ENCODE results near the gene NR1H3. TPM values are rescaled to one million over a fixed set of nuclear protein-coding genes. Genes with fewer than 3 reads are reported as not detected.

Gene NR1H3
- total RNA-seq, 1 experiment from 2014 or later: 7.9 TPM

DNA sequence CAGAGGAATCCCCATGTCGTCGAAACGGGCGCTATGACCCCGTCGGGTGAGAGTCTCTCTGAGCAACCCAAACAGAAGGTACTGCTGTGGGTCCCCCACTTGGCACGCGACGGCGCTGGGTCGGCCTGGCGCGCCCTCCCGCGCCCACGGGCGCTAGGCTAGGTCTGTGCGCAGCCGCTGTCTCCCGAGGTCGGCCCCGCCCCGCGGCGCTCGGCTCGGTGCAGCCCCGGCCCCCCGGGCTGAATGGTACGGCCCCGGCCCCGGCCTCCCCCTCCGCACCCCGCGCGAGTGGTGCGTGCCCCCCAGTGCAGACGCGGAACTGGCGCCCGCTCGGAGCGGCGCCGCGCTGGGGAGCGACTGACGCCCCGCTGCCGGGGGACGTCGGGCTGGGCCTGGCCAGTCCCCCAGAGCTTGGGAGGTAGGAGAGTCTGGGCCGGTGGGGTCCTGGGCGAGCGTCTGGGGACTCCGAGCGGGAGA, 12.1 kb downstream of the NR1H3 start, which contains the start of gene MADD:
TSS of gene MADD (plus strand) at position 305 of the 477 bp plus-strand sequence.
- DNase-seq (ENCODE audit: low read depth): peak; percentile 84

DNA sequence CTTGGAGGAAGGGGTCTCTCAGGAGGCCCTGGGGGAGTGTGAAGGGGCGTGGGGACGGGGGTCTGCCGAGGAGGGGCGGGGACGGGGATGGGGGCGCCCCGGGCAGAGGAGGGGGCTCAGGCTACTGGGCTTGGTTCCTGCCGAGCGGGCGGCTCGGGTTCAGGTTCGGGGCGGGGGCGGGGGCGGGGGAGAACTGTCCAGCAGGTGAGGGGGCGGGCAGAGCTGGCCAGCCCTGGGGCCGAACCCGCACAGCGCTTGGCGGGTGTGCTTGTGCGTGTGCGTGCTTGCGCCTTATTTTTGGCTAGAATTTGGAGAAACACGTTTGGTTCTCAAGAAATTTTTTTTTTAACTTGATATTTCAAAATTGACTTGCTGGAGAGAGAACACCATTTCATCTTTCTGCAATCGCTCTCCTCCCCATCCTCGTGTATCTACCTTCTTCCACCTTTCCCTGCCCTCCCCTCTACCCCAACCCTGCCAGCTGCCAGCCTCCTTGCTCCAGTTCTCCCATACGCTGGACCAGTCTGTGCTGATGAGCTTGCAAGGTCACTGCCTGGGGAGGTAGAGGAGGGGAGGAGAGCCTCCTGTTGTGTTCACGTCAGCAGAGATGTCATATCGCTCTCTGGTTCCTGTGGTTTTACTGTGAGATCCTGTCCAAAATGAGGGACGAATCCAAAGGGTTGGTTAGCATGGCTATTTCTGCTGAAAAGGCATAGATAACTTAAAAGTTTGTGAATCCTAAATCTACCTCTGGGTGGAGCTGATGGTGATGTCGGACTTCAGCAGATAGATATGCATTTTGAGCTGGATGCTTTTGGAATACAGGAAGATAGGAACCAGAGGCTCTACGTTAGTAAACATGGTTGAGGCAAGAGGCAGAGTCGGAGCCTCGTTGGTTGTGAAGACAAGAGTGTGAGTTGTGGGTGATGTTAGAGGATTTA, 12.8 kb downstream of the NR1H3 start:
- DNase-seq (ENCODE audit: low read depth): peak; percentile 60

DNA sequence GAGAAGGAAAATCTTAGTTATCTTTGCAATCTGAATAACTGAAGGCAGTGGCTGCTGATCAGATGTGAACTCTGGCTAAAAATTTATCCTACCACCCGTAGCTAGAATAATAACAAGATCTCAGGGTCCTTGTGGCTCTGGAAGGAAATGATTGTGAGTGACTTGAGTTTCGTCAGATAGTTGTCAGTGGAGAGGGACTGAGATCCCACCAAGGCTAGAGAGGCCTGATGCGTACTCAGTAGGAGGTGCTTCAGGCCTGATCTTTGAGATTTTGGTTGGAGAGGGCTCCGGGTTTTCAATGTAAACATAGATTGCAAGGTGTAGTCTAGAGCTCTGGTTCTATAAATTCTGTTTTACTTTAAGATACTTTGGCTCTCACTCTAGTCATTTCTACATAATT, 13.5 kb downstream of the NR1H3 start:
- DNase-seq (ENCODE audit: low read depth): no peak

DNA sequence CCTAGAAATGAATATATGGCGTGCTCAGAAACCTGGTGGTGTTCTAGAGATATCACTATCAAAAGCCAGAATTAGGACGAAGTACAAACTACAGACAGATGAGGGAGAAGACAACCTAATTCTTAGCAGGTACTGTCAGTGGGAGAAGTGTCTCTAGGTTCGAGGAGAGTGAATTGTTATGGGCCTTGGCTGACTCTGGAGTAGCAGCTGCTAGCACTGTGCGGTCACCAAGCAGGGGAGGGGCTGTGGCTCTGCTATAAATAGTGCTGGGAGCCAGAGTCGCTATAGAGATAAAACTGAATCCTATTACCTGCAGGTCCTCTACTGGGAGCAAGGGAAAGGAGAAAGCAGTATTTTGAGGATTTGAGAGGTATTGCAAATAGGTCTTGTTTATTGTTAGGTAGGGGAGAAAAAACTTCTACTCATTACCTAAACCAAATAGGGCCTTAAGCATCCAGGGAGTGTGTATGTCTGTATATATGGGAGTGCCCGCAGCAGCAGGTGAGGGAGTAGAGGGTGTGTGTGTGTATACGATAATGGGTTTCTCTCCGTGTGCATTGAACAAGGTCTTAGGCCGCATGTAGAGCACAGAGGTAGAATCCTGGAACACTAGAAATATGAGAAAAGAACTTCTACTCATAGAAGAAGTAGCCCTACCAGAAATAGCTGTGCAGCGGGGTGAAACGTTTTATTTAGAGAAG, 14.3 kb downstream of the NR1H3 start:
- no peak for DNase-seq (ENCODE audit: low read depth)

DNA sequence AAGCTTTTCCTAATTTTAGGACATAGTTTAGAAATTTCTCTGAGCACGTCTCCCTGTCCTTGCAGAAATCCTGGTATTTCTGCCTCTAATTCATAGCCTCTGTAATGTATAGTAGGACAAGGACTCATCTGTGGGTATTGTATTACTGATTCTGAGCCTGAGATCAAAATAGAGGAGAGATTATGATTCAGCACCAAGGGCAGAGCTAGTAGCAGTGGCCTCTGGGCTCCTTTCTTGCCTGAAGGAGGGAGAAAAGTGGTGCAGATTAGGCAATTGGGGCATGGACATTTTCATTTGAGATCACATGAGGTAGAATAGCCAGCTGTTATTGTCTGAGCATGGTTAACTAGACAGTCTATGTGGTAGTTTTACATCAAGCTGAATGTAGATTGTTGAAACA, 14.9 kb downstream of the NR1H3 start:
- DNase-seq (ENCODE audit: low read depth): no peak

DNA sequence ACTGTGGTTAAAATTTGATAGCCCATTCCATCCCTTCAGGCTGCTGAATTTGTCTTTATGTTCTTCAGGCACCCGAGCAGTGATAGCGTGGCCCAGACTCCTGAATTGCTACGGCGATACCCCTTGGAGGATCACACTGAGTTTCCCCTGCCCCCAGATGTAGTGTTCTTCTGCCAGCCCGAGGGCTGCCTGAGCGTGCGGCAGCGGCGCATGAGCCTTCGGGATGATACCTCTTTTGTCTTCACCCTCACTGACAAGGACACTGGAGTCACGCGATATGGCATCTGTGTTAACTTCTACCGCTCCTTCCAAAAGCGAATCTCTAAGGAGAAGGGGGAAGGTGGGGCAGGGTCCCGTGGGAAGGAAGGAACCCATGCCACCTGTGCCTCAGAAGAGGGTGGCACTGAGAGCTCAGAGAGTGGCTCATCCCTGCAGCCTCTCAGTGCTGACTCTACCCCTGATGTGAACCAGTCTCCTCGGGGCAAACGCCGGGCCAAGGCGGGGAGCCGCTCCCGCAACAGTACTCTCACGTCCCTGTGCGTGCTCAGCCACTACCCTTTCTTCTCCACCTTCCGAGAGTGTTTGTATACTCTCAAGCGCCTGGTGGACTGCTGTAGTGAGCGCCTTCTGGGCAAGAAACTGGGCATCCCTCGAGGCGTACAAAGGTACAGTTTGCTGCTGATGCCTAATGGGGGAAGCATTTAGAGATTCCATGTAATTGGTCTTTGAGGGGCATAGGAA, 16.9 kb downstream of the NR1H3 start:
- no peak for DNase-seq (ENCODE audit: low read depth)

DNA sequence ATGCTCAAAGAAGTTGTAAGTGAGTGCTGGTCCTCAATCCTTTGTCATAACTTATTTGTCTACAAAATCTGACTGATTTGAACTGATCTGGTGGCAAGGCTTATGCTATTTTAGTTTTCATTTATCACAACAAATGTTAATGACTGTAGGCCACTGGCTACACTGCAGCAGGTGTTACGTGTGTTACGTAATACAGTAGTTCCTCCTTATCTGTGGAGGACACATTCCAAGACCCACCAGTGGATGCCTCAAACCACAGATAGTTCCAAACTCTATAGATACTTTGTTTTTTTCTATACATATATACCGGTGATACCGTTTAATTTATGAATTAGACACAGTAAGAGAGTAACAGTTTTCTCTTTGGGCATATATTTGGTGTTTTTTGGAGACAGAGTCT, 19.1 kb downstream of the NR1H3 start:
- DNase-seq (ENCODE audit: low read depth): no peak

DNA sequence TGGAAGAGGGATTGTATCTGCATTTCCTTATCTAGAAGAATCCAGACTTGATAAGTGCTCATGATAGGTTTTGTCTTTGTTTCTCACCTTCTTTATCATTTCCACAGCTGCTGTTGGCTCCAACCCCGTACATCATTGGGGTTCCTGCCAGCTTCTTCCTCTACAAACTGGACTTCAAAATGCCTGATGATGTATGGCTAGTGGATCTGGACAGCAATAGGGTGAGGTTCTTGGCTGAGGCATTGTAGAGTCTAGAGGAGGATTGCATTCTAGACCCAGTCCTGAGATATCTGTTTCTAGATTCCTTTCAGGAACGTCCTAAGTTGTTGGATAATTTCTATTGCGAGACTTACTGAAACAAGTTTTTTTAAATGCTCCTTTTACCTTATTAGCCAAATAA, 20.3 kb downstream of the NR1H3 start:
- no peak for DNase-seq (ENCODE audit: low read depth)

DNA sequence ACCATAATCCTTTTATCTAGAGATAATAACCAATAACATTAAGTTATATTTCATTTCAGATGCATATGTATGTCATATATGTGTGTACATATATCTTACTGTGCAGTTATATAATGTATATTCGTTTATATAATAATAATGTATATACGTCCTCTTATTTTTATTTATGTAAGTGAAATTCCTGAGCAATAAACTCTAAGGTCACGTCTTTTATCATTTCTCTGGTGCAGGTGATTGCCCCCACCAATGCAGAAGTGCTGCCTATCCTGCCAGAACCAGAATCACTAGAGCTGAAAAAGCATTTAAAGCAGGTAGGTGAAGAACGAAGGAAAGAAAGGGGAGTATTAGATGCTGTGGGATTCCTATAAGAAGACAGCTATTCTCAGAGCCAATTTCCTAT, 21.0 kb downstream of the NR1H3 start:
- no peak for DNase-seq (ENCODE audit: low read depth)

DNA sequence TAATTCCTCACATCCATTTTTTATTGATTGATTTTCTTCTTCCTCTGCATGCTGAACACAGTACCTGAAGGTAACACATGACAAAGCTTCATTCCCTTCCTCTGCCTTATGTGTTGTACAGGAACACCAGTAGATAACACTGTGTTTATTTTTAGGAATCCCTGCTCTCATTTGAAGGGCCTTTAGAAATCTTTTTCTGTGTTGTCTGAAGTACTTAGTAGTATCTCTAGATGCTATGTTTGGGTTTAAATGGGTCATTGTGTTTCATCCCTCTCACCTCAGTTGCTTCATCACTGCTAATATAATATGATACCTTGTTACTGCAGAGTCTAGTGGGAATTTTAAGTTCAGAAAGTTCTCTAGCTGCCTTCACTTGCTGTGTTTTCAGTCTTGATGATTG, 22.3 kb downstream of the NR1H3 start:
- DNase-seq (ENCODE audit: low read depth): no peak

DNA sequence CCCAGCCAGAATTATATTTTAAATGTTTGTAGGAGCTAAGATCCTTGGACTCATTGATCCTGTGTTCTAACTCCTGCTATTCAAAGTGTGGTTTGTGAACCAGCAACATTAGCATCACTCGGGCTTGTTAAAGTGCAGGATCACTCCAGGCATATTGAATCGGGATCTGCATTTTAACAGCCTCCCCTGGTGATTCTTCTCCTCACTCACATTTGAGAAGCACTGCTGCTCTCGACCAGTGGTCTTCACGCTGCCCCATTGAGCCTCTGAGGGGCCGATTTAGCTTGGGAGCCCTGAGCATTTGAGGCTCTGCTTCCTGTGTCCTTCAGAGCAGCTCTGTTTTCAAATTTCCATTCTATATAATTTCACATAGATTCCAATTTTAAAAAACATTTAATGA, 23.1 kb downstream of the NR1H3 start:
- DNase-seq (ENCODE audit: low read depth): no peak

DNA sequence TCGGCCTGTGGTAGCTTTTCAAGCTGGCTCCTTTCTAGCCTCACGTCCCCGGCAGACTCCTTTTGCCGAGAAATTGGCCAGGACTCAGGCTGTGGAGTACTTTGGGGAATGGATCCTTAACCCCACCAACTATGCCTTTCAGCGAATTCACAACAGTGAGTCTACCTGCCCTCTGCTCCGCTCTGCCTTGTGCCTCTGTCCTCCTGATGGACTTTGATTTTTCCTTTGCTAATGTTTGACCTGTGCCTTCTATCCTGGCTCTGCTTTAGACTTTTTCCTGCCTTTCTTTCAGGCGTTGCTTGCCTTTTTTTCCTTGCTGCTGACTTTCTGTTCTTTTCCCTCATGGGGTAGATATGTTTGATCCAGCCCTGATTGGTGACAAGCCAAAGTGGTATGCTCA, 24.7 kb downstream of the NR1H3 start:
- DNase-seq (ENCODE audit: low read depth): no peak

DNA sequence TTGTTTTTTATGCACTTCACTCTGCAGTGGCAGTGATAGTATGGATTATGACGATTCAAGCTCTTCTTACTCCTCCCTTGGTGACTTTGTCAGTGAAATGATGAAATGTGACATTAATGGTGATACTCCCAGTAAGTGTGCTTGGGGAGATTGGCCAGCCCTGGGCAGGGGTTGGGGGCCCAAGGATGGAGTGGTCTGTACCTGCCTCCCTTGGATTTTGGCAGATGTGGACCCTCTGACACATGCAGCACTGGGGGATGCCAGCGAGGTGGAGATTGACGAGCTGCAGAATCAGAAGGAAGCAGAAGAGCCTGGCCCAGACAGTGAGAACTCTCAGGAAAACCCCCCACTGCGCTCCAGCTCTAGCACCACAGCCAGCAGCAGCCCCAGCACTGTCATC, 26.4 kb downstream of the NR1H3 start:
- no peak for DNase-seq (ENCODE audit: low read depth)

DNA sequence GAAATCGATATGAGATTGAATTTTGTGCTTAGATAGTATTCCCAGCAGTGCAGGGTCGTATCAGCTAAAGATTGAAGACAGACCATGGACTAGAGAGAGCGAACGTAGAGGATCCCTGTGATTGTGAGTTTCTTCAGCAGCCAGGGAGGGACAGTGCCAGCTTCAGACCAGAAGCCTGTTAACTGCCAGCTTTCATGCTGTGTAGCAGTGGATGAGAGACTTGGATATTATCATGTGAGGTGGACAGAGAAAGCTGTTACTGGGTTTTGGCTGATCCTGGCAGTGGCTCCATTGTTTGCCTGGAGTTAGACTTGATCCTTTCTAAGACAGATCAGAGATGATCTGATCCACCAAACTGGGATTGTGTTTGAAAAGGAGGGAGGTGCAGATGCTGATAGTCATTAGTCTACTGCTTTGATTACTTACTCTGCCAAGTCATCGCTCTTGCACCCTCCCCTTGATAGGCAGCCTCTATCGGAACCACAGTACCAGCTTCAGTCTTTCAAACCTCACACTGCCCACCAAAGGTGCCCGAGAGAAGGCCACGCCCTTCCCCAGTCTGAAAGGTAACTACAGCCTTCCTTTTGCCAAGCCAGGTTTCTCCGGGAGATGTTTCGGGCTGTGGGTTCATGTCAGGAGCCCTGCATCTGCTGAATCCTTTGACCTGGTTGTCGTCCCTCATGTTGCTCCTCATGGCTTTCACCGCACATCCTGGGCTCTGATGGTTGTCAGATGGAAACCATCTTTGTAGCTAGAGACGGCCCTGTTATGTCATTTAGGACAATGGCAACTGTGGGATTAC, 28.4 kb downstream of the NR1H3 start:
- DNase-seq (ENCODE audit: low read depth): no peak

DNA sequence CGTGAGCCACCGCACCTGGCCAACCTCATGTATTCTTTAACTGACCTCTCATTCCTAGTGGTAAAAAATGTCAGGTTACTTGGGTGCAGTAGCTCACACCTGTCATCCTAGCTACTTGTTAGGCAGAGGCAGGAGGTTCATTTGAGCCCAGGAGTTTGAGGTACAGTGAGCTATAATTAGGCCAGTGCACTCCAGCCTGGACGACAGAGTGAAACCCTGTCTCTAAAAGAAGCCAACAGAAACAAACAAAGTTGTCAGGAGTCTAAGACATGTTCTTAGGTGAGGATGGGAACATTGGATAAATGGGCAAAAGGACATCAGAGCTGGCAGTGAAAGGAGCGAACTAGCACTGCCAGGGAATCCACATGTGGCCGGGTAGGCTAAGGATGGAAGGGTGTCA, 30.3 kb downstream of the NR1H3 start:
- DNase-seq (ENCODE audit: low read depth): no peak

DNA sequence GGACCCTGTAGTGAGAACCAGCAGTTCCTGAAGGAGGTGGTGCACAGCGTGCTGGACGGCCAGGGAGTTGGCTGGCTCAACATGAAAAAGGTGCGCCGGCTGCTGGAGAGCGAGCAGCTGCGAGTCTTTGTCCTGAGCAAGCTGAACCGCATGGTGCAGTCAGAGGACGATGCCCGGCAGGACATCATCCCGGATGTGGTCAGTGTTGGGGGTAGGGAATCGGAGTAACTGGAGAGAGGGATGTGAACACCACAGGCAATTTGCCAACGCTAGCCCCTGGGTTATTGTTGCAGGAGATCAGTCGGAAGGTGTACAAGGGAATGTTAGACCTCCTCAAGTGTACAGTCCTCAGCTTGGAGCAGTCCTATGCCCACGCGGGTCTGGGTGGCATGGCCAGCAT, 32.1 kb downstream of the NR1H3 start:
- DNase-seq (ENCODE audit: low read depth): no peak

DNA sequence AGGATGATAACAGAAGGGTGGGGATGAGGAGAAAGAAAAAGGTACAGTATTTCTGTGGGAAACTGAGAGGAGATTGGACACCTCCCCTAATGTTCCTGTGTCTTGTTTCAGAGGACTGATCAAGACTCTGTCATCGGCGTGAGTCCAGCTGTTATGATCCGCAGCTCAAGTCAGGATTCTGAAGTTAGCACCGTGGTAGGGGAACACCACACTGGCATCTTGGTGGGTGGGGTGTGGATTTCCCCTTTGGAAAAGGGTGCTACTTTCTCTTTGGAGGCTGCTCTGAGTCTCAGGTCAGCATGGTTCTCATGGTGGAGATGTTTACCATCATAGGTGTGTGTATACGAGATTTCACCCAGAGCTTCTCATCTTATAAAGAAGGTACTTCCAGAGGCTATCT, 37.6 kb downstream of the NR1H3 start:
- DNase-seq (ENCODE audit: low read depth): no peak

DNA sequence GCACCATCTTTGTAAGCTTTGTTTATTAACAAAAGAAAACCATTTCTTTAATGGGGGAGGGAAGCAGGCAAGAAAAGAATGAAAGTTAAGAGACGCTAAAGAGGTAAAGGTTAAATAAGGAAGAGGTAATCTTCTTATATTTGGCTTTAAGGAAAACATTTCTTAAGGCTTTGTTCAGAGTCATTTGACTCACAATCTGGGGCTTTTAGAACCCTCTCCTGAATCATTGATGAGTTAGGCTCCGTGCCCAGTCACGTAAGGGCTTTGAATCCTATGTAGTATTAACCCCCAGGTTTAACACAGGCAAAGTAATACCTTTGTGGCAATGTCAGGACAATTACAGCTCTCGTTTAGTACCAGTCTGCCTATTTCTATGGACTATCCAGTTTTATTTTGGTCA, 38.2 kb downstream of the NR1H3 start:
- DNase-seq (ENCODE audit: low read depth): no peak

DNA sequence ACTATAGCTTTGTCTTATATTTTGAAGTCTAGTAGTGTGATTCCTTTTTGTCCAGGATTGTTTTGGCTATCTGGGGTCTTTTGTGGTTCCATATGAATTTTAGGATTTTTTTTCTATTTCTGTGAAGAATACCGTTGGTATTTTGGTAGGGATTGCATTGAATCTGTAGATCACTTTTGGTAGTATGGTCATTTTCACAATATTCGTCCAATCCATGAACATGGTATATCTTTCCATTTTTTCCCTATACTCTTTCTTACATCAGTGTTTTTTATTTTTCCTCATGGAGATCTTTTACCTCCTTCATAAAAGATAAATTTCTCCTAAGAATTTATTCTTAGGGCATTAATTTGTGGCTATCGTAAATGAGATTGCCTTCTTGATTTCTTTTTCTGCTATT, 41.3 kb downstream of the NR1H3 start:
- no peak for DNase-seq (ENCODE audit: low read depth)

DNA sequence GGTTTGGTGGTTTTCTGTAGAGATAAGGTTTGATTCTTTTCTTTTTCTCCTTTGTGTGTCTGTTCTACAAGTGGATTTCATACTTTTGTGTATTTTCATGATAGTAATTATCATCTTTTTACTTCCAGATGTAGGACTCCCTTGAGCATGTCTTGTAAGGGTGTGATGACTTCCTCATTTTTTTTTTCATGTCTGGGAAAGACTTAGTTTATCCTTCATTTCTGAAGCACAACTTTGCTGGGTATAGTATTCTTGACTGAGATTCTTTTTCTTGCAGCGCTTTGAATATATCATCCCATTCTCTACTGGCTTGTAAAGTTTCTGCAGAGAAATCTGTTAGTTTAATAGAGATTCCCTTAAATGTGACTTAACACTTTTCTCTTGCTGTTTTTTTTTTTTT, 45.1 kb downstream of the NR1H3 start:
- no peak for DNase-seq (ENCODE audit: low read depth)

DNA sequence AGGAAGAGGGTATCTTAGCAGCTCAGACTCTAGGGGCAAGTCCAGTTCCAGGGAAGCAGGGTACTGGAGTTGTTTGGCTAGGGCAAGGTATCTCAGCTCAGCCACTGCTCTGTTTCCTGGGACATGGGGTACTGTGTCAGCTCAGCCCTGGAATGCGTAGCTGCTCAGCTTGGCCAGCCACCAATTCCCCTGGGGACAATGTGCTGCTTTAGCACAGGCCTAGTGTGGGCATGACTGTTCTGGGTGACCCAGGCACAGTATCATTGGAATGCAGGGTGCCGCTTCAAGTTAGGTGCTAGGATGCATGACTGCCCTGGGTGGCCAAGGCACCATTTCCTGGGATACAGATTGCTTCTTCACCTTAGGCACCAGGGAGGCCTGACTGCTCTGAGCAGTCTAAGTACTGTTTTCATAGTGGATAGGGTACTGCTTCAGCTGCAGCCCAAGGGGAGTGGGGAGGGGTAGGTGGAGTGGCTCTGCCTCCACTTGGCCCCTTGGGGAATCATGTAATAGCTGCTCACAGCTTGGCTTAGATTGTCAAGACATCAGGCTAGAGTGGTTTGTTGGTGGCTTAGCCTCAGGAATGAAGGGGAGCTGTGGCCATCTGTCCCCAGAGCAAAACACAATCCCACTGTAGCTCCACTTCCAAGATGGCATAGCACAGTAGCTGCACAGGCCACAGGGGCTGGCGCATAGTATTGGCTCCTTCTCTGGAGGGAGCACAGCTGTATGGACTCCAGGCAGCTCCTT, 48.1 kb downstream of the NR1H3 start:
- DNase-seq (ENCODE audit: low read depth): peak; percentile 22

All from RPMI7951 (cell line).